GM19468 (cell line): Measurements from ENCODE around the gene SMC6.
A peak's percentile ranks its signal among the peaks of the same experiment; 100 is the strongest.

ENCODE experiments used
- ATAC-seq: cut with Tn5 transposase; IDR thresholded peaks from one replicate; pipeline ENCODE4 v1.9.1; 2021; ENCODE audit warnings: mild to moderate bottlenecking, moderate library complexity, moderate number of reproducible peaks; ENCODE audit not compliant: unreplicated experiment; ENCODE audit errors: extremely low read depth

Gene SMC6

GRCh38 chr2:17753803-17754663, at the start of gene SMC6, which contains the start of gene GEN1:
Gene SMC6, minus strand, starts transcription at chr2:17753810. Its CDS starts 7,864 bp downstream, at chr2:17745946.
Gene GEN1, plus strand, starts transcription at chr2:17754138. Its CDS starts 5,806 bp downstream, at chr2:17759944.
- peak; percentile 76 for ATAC-seq

GRCh38 chr2:17800693-17801458, 47.3 kb upstream of the SMC6 start:
- no peak for ATAC-seq

GRCh38 chr2:17800219-17800618, 46.6 kb upstream of the SMC6 start:
- no peak for ATAC-seq

- no peak for ATAC-seq
These were observed 45.9 kb upstream of the SMC6 start for GRCh38 chr2:17799301-17800120.

GRCh38 chr2:17798338-17798737, 44.7 kb upstream of the SMC6 start:
- no peak for ATAC-seq

GRCh38 chr2:17795309-17795708, 41.7 kb upstream of the SMC6 start:
- ATAC-seq: no peak

GRCh38 chr2:17793803-17794354, 40.3 kb upstream of the SMC6 start:
- no peak for ATAC-seq

GRCh38 chr2:17793296-17793695, 39.7 kb upstream of the SMC6 start:
- ATAC-seq: no peak

- ATAC-seq: no peak
These were observed 38.9 kb upstream of the SMC6 start for GRCh38 chr2:17792515-17792914.

- ATAC-seq: no peak
These were observed 38.2 kb upstream of the SMC6 start for GRCh38 chr2:17791817-17792130.

- no peak for ATAC-seq
These were observed 37.7 kb upstream of the SMC6 start for GRCh38 chr2:17791121-17791816.

- no peak for ATAC-seq
These were observed 36.9 kb upstream of the SMC6 start for GRCh38 chr2:17790536-17790935.

GRCh38 chr2:17788773-17789172, 35.2 kb upstream of the SMC6 start:
- ATAC-seq: no peak

GRCh38 chr2:17786727-17787126, 33.1 kb upstream of the SMC6 start:
- no peak for ATAC-seq

- ATAC-seq: no peak
These were observed 27.9 kb upstream of the SMC6 start for GRCh38 chr2:17781482-17781881.

- no peak for ATAC-seq
These were observed 26.9 kb upstream of the SMC6 start for GRCh38 chr2:17780546-17780945.

GRCh38 chr2:17772532-17772931, 18.9 kb upstream of the SMC6 start:
- ATAC-seq: no peak

- no peak for ATAC-seq
These were observed 18.3 kb upstream of the SMC6 start for GRCh38 chr2:17771956-17772355.

- no peak for ATAC-seq
These were observed 15.3 kb upstream of the SMC6 start for GRCh38 chr2:17768894-17769293.

- no peak for ATAC-seq
These were observed 11.8 kb upstream of the SMC6 start for GRCh38 chr2:17765398-17765797.
